Gastroesophageal sphincter (tissue), 4 donors: Measurements from ENCODE around the gene GATA5. TPM values are rescaled to one million over a fixed set of nuclear protein-coding genes. Genes with fewer than 3 reads are reported as not detected.

Experiments used
- ATAC-seq: fragments of 150-250 bp; one replicate; pipeline ENCODE4 v1.9.1; 2016; ENCODE audit warnings: mild to moderate bottlenecking, moderate library complexity
- H3K27ac ChIP-seq, 4 donors: fragments of 200-600 bp; sonication (generic) in 3 of 4; 1 replicate in 3 of 4; 2 replicates in 1 of 4; pipeline ENCODE4 v1.5.1; 2016 to 2019
- H3K27me3 ChIP-seq: fragments of 200-600 bp; sonication (generic); one replicate; pipeline ENCODE4 v1.5.1; 2019
- H3K36me3 ChIP-seq, 2 donors: fragments of 200-600 bp; sonication (generic); one replicate each; pipeline ENCODE4 v1.5.1; 2019; ENCODE audit warnings: control low read depth in 1 of 2
- H3K4me1 ChIP-seq, 3 donors: fragments of 200-600 bp; sonication (generic); 1 replicate in 2 of 3; 2 replicates in 1 of 3; pipeline ENCODE4 v1.5.1; 2016 to 2019; ENCODE audit warnings: control low read depth in 2 of 3
- H3K4me3 ChIP-seq, 2 donors: fragments of 200-600 bp; sonication (generic); one replicate each; pipeline ENCODE4 v1.5.1; 2019; ENCODE audit warnings: mild to moderate bottlenecking in 1 of 2, moderate library complexity in 1 of 2
- H3K9me3 ChIP-seq, 3 donors: fragments of 200-600 bp; sonication (generic); one replicate each; pipeline ENCODE4 v1.5.1; 2017 to 2019; ENCODE audit warnings: control low read depth in 2 of 3
- EP300 ChIP-seq: sonication (generic); formaldehyde crosslinking; IDR thresholded peaks from one replicate; pipeline ENCODE4 v1.6.1; 2017; ENCODE audit warnings: antibody characterized with exemption, mild to moderate bottlenecking
- POLR2A ChIP-seq, 2 donors: fragments of 450-650 bp; IDR thresholded peaks; one replicate each; pipeline ENCODE4 v1.6.1; 2017; ENCODE audit warnings: antibody characterized with exemption in 2 of 2, mild to moderate bottlenecking in 2 of 2, moderate library complexity in 1 of 2
- POLR2AphosphoS5 ChIP-seq: sonication (generic); formaldehyde crosslinking; IDR thresholded peaks from one replicate; pipeline ENCODE4 v1.6.1; 2017; ENCODE audit warnings: antibody characterized with exemption
- WGBS, 2 donors: methylation state at CpG; one replicate each; pipeline ENCODE4 v1.1.5; 2018; ENCODE audit warnings: low coverage in 1 of 2; 5-methylcytosine and 5-hydroxymethylcytosine counted together
- total RNA-seq, 4 donors: library from RNA; depleted of rRNA; stranded (reverse); fragments of >200 nt; gene quantifications; one replicate each; pipeline ENCODE4 v1.1.0, GENCODE V29; 2016
- TF ChIP-seq, protein P1 (sequence below), 4 experiments: fragments of 200-600 bp in 2 of 4; fragments of 450-650 bp in 2 of 4; sonication (generic) in 1 of 4; IDR thresholded peaks; one replicate each; pipeline ENCODE4 v1.5.1; 2017 to 2019; ENCODE audit warnings: antibody characterized with exemption in 4 of 4, mild to moderate bottlenecking in 2 of 4, moderate library complexity in 2 of 4

Gene GATA5
- total RNA-seq, 4 donors from 2014 or later, result 0.31 to 2.2 (median 1.1) TPM

DNA sequence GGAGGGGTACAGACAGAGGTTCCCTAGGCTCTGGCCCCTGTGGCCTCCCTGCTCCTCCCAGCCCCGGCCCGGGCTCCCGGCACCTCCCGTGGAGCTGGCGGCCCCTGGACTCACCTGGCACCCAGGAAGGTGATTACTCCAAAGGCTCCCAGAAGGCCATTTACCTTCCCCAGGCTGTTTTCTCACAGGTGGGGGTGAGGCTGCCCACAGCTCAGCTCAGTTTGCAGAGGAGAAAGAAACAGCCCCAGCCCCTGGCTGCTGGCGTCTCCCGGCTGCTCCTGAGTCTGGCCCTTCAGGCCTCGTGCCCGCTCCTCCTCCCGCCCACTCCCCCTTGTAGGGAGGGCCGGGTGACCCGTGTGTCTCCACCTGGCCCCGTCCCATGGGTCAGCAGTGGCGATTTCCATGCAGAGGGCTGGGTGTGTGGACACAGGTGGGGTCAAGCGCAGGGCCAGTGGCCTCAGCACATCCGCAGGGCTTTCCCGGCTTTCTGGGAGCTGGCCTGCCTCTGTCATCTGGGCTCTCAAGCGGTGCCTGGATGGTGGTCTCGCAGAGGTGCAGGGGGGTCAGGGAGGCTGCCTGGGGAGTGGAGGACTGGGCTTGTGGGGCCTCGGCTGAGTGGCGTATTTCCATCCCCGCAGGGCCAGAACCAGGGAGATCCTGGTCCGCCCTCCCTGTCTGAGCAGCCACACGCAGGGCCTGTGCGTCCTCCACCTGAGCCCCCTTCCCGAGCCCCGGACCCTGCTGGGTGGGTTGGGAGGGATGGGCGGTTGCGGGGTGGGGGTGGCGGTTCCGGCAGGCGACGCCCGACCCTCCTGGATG is 20.2 kb upstream of the GATA5 start:
- Histone ChIP-seq H3K27ac (peak overlapping the region in 3 of 4 donors; percentile 76 to 80 (median 79)), H3K27me3 (peaks cover 23% of the 10 kb centered on the region), H3K36me3 (no peaks in the 10 kb centered on the region), H3K9me3 (no peaks in the 10 kb centered on the region), H3K4me1 (peaks cover 0 to 53% (median 22%) of the 10 kb centered on the region in 3 donors), H3K4me3 (no peak overlapping the region)
- TF ChIP-seq POLR2AphosphoS5, result no peak
- TF ChIP-seq, protein P1, sequence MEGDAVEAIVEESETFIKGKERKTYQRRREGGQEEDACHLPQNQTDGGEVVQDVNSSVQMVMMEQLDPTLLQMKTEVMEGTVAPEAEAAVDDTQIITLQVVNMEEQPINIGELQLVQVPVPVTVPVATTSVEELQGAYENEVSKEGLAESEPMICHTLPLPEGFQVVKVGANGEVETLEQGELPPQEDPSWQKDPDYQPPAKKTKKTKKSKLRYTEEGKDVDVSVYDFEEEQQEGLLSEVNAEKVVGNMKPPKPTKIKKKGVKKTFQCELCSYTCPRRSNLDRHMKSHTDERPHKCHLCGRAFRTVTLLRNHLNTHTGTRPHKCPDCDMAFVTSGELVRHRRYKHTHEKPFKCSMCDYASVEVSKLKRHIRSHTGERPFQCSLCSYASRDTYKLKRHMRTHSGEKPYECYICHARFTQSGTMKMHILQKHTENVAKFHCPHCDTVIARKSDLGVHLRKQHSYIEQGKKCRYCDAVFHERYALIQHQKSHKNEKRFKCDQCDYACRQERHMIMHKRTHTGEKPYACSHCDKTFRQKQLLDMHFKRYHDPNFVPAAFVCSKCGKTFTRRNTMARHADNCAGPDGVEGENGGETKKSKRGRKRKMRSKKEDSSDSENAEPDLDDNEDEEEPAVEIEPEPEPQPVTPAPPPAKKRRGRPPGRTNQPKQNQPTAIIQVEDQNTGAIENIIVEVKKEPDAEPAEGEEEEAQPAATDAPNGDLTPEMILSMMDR (IDR thresholded peaks at IDR 0.05), result no peak
- no peak for TF ChIP-seq POLR2A (IDR thresholded peaks at IDR 0.05)
- no peak for TF ChIP-seq EP300
- WGBS, 2 donors, result 60 to 69% methylated on average over 1 to 5 of the region's 34 CpGs
- no peak for ATAC-seq

DNA sequence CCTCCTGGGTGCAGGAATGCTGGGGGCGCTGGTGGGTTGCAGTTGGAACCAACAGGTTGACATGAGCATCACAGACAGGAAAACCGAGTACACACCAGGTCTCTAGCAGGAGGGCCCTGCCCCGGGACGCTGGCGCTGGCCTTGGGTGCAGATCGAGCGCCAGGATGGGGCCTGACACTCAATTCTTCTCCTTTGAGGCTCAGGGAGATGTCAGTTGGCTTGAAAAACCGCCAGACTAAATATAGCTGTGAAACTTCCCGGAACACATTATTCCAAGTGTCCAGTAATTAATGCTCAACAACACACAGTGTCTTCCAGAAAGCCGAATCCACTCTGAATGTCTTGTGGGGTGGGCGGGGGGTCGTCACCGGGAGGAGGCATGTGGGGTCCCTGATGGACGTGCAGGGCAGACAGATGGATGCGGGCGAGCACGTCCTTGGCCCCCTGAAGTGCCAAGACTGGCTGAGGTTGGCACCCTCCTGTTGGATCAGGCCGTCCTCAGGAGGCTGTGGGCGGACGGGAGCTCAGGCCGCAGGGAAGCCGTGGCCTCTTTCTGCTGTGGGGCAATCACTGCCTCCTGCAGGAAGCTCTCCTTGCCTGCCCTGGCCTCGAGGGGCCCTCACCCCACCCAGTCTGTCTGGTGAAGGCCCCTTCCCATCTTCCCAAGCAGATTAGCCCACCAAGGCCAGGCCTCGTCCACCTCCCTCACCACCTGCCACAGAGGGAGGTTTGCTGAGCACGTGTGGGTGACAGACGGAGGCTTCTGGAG is 19.4 kb upstream of the GATA5 start:
- H3K9me3 ChIP-seq, result no peaks in the 10 kb centered on the region
- 0 to 25% methylated on average over 1 to 12 of the region's 26 CpGs for WGBS, 2 donors
- peak; percentile 16 for ATAC-seq

DNA sequence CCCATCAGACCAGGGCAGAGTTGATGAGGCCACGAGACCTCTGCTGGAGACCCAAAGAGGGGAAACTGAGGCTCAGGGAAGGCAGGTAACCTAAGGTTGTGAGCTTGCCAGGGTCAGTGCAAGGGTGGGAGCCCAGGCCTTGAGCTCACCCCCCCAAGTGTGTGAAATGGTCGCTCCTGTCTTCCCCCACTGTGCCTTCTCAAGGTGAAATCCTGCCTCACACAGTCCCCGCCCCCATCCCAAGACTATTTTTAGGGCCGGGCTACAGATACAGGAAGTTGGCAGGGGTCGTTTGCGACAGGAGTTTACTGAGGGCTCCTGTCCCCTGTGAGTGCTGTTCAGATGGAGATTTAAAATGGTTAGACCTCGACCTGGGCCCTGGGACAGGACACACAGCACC is 18.7 kb upstream of the GATA5 start:
- 23% methylated on average over 5 of the region's 7 CpGs; no CpG with 5 or more reads in 1 of the 2 donors for WGBS, 2 donors
- Histone ChIP-seq H3K27me3 (peaks cover 30% of the 10 kb centered on the region), H3K4me1 (peaks cover 0 to 44% (median 22%) of the 10 kb centered on the region in 3 donors), H3K4me3 (no peak overlapping the region), H3K36me3 (no peaks in the 10 kb centered on the region), H3K9me3 (no peaks in the 10 kb centered on the region), H3K27ac (peak overlapping the region in 3 of 4 donors; percentile 76 to 80 (median 79))
- TF ChIP-seq POLR2AphosphoS5, result no peak
- no peak for ATAC-seq

More for the DNA sequence above, 19.4 kb upstream of the GATA5 start:
- Histone ChIP-seq H3K36me3 (no peaks in the 10 kb centered on the region), H3K4me3 (no peak overlapping the region), H3K27me3 (peaks cover 26% of the 10 kb centered on the region), H3K27ac (peak overlapping the region in 3 of 4 donors; percentile 76 to 80 (median 79)), H3K4me1 (peaks cover 0 to 48% (median 22%) of the 10 kb centered on the region in 3 donors)
- peak; percentile 16 for TF ChIP-seq POLR2AphosphoS5
- TF ChIP-seq, protein P1 (IDR thresholded peaks at IDR 0.05), result no peak
- TF ChIP-seq POLR2A (IDR thresholded peaks at IDR 0.05), result no peak
- no peak for TF ChIP-seq EP300

DNA sequence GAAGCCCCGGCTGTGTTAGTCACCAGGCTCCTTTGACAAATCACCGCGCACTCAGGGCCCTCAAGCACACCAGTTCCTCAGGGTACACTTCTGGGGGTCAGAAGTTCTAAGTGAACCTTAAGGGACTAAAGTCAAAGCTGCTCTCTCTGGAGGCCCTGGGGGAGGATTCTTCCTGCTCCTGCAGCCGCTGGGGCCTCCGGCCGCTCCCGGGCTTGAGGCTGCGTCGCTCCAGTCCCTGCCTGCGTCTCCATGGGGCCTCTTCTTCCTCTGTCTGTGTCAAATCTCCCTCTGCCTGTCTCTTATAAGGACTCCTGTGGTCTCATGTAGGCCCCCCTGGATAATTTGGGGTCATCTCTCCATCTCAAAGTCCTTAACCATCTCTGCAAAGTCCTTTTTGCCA is 18.1 kb upstream of the GATA5 start:
- TF ChIP-seq POLR2A (IDR thresholded peaks at IDR 0.05), result no peak
- TF ChIP-seq, protein P1 (IDR thresholded peaks at IDR 0.05), result no peak
- TF ChIP-seq POLR2AphosphoS5, result no peak
- TF ChIP-seq EP300, result no peak
- Histone ChIP-seq H3K9me3 (no peaks in the 10 kb centered on the region), H3K36me3 (no peaks in the 10 kb centered on the region), H3K4me1 (peaks cover 0 to 44% (median 22%) of the 10 kb centered on the region in 3 donors), H3K27me3 (peaks cover 31% of the 10 kb centered on the region), H3K27ac (peak overlapping the region in 1 of 4 donors; percentile 76), H3K4me3 (no peak overlapping the region)
- ATAC-seq, result no peak
- WGBS, 2 donors, result 80% methylated on average over 2 of the region's 10 CpGs; no CpG with 5 or more reads in 1 of the 2 donors

DNA sequence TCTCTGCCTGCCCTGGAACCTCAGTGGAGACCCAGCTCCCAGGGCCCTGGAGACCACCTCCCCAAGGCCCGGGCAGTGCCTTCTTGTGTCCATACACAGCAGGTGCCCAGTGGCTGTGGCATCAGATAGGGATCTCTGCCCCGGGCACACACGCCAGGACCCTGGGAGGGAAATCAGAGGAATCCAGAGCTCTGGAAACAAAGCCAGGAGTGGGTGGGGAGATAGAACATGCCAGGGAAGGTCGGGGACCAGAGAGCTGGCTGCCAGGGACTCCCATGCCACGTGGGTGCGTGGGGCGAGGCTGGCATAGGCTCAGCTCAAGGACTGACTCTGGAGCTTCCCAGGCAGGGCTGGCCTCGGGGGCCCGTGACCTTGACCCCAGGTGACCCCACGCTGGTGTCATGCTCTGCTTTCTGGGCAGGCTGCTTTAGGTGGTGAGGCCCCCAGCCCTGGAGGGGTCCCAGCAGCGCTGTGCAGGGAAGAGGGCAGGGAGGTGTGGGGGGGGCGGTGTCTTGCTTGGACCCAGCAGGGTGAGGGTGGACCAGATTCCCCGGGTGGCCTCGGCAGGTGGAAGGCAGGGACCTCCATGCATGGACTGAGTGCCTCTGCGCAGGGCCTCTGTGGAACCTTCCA is 17.6 kb upstream of the GATA5 start:
- 61 to 84% methylated on average over 4 of the region's 15 CpGs for WGBS, 2 donors
- Histone ChIP-seq H3K9me3 (no peaks in the 10 kb centered on the region), H3K4me3 (no peak overlapping the region), H3K27ac (no peak overlapping the region), H3K27me3 (peaks cover 36% of the 10 kb centered on the region), H3K4me1 (peaks cover 0 to 44% (median 22%) of the 10 kb centered on the region in 3 donors), H3K36me3 (no peaks in the 10 kb centered on the region)
- TF ChIP-seq EP300 (no peak), POLR2A (IDR thresholded peaks at IDR 0.05) (no peak), POLR2AphosphoS5 (no peak)
- TF ChIP-seq, protein P1 (IDR thresholded peaks at IDR 0.05), result no peak
- no peak for ATAC-seq
